ENCODE results near the gene VSTM2L.
A peak's percentile ranks its signal among the peaks of the same experiment; 100 is the strongest.

Gene VSTM2L

DNA sequence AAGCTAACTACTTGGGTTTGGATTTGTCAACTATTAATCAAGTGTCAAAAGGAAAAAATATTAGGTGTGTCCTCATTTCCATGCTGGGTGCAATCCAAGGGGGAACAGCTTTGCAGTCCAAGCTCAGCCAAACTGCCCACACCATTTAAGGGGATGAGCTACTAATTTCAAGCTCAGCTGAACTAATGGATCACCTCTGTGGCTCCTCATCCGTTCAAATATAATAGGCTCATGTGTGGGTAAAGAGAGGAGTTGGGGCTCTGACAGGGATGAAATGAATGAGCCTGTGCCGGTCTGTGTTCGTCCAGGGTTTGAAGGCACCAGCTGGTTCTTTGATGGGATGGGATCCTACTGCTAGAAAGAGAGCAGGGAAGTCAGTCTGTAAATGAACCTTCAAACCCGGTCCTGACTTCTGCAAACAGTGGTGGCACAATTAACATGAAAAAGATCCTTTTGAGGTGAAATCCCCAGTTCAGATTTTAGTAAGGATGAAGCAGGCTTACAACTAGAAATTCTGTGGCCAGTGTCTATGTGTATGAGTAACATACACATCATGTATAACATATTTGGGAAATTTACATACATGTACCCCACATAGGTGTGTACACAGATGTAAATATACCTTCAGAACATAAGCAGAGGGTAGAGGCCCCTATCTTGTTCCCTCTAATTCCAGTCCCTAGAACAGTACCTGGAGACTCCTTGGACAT lies 88.4 kb downstream of the VSTM2L start:
- no peak for DNase-seq

DNA sequence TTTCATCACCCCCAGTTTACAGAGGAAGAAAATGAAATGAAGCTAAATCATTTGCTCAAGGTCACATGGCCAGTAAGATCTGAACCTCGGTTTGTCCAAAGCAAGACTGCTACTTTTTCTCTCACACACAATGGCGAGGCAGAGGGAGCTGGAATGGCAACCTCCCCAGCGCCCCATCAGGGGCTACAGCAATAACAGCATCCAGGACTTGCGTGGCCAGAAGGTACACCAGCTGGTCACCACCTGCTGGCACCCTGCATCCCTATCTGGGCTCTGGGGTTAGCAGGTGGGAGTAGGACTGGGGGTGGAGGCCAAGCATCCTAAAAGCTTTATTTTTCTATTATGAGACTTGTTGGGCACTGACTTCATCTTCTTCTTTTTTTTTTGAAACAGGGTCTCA lies 89.0 kb downstream of the VSTM2L start:
- no peak for DNase-seq

DNA sequence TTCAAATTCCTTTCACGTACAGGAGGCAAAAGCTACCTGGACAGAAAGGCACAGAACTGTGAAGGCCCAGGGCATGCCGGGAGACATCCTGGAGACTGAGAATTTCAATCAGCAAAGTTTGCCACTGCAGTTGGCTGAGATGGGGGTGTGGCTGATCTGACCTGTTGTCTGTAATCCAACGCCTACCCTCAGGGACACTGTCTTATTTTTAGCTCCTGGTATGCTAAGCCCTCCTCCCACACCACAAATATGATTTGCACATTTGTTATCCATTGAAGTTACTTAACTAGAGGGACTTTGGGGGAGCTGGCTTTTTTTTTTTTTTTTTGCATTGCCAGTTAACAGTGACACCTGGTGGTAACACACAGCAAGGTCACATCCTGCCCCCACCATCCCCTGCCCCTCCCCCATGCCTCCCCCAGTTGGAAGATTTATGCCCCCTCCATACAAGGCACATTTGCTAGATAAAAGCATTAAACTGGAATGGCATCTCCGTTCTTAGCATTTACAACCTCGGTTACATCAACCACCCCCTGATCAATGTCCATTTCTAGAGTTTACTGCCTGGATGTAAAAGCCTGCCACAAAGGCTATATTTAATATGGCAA lies 90.0 kb downstream of the VSTM2L start:
- peak; percentile 67 for DNase-seq

DNA sequence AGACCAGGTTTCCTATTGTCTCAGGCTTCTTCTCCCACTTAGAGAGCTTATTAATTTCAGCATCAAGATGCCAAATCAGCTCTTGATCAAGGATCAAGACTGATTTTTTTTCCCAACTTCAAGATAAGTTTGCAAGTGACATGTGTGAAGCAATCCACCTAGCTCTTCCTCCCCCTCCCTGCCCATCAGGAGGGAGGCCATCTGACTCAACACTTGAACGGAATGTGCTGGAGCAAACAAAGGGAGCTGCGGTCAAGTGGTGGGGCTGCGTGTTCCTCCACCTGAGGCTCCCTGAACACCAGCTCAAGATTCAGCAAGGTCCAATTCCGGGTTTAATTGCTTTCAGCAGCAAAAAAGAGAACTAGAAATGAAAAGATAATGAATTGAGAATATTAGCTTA lies 91.6 kb downstream of the VSTM2L start:
- DNase-seq: no peak

All from hematopoietic multipotent progenitor cell treated with erythropoietin and hydrocortisone succinate and interleukin-3 and kit ligand, for 4 days (in vitro differentiated cells).